Activated gamma-delta T cell (primary cell): ENCODE data around the gene SLC16A4.
"Not testable (repeated sequence)": the region's sequence is repeated elsewhere in the genome, so short reads cannot be mapped to it uniquely, and the experiment has no call there.

Experiments used
- DNase-seq: peaks from one replicate; lab custom pipeline; 2025; lab: John Stamatoyannopoulos, UW

Gene SLC16A4

DNA sequence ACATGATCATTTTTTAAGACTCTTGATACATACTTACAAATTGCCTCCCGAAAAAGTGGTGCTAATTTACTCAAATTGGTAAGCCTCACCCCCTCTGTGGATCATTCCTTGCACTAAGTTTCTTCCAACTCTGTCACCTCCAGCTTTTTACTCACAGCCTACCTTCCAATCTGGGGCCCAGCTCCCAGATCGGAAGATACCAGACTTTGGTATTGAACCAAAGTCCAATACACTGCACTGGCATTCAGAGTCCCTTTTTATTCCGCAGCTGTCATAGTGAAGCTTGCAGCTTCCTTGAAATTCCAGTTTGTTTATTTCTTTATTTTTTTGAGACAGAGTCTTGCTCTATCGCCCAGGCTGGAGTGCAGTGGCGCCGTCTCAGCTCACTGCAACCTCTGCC is 18.5 kb upstream of the SLC16A4 start:
- no peak for DNase-seq

DNA sequence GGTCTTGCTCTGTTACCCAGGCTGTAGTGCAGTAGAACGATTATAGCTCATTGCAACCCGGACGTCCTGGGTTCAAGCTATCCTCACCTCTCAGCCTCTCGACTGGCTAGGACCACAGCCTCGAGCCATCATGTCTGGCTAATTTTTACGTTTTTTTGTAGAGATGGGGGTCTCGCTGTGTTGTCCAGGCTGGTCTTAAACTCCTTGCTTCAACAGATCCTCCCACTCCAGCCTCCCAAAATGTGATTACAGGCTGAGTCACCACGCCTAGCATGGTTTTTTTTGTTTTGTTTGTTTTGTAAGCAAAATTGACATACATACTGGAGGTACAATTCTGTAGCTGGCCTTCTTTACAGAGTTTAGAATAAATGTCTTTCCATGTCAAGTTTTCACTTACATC is 17.7 kb upstream of the SLC16A4 start:
- DNase-seq = no peak

DNA sequence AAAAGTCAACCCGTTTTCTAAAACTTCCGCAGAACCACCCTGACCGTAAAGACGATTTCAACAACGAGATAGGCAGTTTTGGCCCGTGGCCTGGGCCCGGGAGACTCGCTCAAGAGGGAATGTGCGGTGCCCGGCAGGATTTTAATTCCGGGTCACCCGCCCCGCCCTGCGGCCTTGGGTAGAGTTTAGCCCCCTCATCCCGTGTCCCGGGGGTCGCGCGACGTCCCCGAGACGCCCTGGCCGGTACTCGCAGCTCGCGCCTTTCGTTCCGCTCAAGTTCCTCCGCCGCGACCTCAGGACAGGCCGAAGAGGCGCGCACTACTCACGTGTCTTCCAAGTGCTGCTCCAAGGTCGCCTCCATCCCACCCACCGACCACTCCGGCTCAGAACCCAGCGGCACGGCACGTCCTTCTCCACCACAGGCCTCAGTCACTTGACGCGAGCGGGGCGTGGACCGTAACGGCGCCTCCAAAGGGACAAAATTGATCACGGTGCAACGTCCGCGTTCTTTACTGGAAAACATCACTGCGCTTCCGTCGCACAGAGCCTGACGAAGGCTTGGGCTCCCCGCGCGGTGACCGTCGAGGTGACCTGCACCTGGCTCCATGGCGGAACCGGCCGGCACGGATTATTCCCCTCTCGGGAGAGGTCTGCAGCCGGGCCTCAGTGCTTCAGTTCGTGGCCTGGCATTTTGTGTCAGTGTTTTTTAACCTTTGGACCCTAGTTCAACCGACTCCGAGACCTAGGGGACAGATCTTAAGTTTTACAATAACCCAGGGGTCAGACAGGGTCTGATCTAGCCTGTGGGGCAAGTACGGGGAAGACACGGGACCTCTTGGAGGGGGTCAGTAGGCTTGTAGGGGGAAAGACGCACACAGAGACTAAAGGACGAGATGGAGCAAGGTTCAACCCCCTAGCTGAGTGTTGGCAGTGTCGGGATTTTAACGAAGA is 16.7 kb upstream of the SLC16A4 start, which contains the start of gene LAMTOR5:
LAMTOR5 (minus strand) TSS at position 435 of the 951 bp plus-strand sequence; CDS start at position 361, 74 bp downstream.
- peak; percentile 73 for DNase-seq

DNA sequence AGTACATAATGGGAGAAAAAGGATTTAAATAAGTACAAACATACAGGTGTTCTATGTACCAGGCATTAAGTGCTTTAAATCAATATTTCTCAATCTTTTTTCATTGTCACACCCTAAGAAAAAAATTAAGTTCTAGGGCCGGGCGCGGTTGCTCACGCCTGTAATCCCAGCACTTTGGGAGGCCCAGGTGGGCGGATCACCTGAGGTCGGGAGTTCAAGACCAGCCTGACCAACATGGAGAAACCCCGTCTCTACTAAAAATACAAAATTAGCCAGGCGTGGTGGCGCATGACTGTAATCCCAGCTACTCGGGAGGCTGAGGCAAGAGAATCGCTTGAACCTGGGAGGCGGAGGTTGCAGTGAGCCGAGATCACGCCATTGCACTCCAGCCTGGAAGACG is 15.6 kb upstream of the SLC16A4 start:
- not testable (repeated sequence) for DNase-seq

DNA sequence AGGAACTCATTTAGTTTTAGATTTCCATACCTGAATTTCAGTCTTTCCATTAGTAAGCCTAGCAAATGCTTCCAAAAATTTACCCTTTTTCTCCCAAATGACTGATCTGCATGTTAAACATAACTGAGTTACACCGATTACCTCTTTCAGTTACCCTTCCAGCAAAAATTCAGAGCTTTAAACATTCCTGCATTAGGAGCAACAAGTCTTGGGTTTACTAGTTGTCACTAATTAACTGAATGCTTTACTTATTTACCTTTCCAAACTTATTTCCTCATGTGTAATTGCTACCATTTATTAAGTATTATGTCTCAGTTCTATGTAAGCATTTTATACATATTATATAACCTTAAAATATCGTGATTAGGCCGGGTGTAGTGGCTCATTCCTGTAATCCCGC is 13.6 kb upstream of the SLC16A4 start:
- DNase-seq = no peak

DNA sequence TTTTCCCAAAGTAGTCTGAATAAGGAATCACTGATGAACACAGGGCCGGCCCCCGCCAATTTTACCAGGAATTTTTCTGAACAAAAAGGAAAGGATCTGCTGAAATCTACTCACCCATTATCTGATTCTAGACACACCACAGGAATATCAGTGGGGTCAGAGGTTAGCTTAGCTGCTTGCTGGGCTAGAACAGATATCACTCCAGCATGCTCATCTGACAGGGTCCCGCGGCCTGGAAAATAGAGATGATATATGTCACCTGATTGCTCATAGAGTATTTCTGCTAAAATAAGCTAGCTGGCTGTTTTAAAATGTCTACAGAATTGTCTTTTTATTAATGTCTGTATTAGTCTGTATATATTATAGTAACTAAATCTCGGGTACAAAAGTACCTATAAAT is 13.0 kb upstream of the SLC16A4 start:
- DNase-seq = no peak

DNA sequence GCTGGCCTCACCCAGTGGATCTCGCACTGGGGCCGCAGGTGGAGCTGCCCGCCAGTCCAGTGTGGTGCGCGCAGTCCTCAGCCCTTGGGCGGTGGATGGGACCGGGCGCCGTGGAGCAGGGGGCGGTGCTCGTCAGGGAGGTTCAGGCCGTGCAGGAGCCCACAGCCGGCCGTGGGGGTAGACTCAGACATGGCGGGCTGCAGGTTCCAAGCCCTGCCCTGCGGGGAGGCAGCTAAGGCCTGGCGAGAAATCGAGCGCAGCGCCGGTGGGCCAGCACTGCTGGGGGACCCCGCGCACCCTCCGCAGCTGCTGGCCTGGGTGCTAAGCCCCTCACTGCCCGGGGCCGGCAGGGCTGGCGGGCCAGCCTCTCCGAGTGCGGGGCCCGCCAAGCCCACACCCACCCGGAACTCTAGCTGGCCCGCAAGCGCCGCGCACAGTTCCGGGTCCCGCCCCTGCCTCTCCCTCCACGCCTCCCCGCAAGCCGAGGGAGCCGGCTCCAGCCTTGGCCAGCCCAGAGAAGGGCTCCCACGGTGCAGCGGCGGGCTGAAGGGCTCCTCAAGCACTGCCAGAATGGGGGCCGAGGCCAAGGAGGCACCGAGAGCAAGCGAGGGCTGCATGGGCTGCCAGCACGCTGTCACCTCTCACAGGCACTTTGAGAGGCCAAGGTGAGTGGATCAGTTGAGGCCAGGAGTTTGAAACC is 5.6 kb upstream of the SLC16A4 start:
- not testable (repeated sequence) for DNase-seq

DNA sequence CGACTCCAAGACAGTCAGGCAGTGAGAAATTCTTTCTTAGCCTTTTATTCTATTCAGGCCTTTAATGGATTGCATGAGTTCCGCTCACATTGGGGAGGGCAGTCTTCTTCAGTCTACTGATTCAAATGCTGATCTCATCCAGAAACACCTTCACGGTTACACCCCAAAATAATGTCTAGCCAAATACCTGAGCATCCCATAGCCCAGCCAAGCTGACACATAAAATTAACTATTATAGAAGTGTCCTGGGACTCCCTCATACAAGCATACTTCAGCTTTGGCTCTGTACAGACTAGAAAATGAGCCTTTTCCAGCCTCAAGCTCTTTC is 3.6 kb upstream of the SLC16A4 start:
- no peak for DNase-seq

DNA sequence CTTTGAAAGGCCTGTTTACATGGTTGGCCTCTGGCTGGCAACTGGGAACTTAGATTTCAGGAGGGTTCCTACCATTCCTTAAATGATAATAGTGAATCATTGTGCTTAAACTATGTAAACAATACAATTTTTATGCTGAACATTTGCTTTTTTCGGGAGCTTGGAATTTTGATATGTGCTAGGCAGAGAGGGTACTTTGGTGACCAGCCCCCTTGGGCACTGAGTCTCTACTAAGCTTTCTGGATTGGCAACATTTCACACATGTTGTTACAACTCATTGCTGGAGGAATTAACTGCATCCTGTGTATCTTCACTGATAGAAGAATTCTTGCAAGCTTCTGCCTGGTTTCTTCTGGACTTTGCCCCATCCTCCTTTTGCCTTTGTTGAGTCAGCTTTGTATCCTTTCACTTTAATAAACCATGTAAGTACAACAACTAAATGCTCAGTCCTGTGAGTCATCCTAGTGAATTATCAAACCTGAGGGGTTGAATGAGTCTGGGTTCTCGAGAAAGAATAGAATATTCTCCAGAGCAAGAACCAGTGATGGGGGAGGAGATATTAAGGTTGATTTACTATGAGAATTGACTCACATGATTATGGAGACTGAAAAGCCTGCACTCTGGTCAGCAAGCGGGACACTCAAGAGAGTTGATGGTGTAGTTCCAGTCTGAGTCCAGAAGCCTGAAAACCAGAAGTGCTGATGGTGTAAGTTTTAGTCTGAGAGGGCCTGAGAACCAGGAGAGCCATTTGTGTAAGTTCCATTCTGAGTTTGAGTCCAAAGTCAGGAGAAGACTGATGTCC is 3.1 kb upstream of the SLC16A4 start:
- DNase-seq = no peak

DNA sequence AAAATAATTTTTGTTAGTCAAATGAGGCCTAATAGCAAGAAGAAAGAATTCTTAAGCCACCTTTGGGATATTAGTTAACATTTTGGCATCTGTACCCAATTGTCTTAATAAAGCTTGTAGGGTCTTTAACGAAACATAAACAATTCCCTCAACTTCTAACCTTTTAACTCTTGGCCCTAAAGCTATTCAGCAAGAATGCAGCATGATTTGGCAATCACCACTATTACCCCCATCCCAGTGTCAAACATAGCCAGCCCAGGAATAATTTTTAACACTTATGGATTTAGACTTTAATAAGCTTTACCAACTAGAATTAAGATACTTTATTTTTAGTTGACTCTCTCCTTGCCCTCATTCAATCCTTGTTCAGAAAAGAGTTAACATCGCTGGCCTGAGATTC is 2.5 kb upstream of the SLC16A4 start:
- no peak for DNase-seq

DNA sequence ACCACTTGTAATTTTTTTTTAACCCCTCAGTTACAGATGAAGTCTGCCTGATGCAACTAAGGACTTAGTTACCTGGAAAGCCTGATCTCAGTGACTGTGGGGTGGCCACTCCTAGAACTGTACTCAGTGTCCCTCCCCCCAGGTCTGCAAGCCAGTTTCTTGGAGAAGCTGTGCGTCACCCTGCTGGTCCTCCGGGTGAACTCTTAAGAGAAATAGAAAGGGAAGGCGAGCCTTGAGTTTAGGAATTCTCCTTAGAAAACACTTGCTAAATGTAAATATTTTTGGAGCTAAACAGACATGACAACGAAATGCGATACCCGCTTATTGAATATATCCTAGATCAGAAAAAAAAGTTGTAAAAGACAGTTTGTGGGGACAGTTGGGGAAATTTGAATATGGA is 730 bp downstream of the SLC16A4 start:
- no peak for DNase-seq

DNA sequence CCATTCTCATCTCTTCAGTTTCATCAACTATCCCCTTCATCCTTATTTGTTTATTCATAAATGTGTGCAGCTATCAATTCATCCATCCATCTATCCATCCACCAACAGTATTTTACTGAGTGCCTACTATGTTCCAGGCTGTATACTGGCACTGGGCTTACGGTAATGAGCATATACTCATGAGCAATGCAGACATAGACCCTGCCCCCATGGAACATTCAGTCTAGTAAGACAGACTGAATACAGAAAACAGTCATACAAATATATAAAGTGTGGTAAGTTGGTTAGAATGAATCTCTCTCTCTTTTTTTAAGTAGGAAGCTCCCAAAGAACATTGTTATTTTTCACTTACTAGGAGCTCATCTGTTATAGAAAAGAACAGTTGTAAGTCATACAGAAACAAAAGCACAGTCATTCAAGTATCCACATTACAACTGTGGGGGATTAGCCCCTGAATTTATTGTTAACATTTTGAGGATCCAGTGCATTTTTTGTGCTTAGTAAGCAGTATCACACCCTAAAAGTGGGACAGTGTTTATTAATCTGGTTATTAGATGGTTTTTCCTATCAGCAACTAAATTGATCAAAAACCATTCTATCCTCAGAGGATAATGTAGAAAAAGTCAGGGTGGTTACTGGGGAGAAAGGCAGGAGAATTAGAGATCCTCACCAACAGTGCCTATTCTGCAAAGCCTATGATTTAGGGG is 3.6 kb downstream of the SLC16A4 start:
- DNase-seq = no peak

DNA sequence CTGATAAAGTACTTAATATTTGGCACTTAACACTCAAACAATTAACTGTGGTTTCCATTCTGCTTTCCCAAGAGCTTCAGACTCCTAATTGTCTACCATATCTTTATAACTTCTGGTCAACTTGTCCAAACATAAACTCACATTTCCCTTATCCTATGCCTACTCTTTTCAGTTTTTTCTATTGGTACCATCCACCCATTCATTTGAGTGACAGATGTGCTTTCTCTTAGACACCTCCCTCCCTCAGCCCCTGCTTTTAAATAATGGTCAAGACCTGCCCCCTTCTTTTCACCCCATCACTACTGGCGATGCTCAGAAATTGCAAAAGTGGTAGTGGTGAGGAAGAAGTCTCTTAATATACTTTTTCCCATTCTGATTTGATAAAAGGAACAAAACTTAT is 5.5 kb downstream of the SLC16A4 start:
- no peak for DNase-seq

DNA sequence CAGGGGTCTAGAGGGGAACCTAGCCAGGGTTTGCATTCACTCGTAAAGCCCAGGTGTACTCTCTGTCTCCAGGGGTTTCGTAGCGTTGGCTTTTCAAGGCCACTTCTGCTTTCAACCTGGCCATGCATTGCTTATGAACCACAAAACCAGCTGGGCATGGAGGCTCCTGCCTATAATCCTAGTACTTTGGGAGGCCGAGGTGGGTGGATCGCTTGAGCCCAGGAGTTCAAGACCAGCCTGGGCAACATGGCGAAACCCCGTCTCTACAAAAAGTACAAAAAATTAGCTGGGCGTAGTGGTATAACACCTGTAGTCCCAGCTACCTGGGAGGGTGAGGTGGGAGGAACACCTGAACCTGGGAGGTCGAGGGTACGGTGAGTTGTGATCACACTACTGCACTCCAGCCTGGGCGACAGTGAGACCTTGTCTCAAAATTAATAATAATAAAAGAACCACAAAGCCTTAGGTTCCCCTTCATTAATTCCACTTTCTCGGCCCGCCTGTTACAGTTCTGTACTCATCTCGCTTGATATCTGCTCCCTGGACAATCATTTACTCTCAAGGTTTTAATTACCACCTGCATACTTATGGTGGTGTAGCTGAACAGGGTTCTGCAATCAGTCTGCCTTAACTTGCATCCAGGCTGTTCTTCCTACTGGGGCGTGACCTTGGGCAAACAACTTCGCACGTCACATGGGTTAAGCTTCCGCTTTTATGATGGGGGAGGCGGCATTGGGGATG is 6.1 kb downstream of the SLC16A4 start:
- no peak for DNase-seq

DNA sequence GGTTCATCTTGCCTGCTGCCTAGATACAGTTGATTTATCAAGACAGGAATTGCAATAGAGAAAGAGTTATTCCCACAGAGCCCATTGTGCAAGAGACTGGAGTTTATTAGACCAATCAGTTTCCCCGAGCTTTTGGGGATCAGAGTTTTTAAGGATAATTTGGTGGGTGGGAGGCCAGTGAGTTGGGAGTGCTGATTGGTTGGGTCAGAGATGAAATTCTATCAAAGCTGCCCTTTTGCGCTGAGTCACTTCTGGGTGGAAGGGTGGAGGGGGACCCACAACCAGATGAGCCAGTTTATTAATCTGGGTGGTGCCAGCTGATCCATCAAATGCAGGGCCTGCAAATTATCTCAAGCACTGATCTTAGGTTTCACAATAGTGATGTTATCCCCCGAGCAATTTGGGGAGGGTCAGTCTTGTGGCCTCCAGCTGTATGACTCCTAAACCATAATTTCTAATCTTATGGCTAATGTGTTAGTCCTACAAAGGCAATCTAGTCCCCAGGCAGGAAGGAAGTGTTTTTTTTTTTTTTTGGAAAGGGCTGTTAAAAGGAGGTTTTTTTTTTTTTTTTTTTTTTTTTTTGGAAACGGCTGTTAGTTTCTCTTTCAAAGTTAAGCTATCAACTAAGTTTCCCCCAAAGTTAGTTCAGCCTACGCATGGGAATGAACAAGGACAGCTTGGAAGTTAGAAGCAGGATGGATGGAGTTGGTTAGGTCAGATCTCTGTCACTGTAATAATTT is 7.4 kb downstream of the SLC16A4 start:
- DNase-seq = no peak

DNA sequence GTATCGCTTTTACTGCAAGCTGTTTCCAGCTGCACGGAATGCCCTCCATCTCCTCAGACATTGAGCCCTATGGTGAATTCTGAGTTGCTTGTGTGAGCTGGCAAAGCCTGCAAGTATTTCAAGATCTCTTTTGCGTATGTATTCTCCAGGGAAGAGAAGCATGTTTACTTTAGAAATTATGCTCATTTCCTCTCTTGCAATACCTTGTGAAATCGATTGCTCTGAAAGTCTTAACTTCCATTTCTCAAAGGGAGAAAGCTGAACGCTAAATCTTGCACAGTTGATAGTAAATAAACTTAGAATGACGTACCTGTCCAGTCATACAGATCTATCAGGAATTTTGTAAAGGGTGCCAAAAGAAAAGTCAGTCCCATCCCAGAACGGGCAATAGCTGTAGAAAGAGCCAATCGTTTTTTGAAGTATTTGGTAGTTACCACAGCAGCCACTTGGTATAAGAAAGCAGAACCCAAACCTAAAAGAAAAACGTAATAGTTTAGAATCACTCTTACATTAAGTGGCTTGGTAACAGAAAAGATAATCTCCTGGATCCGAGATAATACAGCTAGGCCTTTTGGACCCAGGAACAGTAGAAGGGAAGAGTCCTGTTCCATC is 10.0 kb downstream of the SLC16A4 start:
- no peak for DNase-seq

DNA sequence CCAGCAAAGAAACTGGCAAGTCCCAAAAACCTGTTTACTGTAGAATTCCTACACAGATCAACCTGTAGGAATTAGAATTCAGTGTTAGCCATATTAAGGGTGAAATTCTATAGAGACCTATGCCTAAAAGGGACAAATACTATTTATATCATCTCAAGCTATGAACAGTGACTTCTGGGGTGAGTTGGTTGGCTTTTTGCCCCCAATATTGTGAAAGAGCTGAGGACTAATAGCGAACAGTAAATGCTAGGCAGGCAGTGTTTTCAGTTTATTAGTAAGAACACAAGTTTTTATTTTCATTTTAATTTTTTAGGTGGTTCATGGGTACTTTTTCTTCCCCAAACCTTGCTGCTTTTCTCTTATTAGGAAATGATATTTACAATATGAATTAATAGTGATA is 15.3 kb downstream of the SLC16A4 start:
- no peak for DNase-seq

DNA sequence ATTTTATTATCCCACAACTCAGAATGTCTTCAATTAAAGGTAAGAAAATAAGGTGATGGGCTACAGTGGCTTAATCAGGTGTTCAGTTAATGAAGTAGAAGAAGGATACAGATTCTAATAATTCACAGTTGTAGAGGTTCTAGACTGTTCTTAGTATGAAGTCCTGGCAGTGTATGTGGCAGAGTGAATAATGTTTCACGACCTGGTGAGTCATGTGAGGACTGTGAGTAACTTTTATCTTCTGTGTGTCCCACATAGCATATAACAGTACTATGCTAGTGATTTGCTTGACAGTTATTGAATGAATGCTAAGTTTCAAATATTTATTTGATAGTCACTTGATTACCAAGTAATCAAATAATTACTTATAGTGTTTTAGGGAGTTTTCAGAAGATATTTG is 20.0 kb downstream of the SLC16A4 start:
- no peak for DNase-seq

DNA sequence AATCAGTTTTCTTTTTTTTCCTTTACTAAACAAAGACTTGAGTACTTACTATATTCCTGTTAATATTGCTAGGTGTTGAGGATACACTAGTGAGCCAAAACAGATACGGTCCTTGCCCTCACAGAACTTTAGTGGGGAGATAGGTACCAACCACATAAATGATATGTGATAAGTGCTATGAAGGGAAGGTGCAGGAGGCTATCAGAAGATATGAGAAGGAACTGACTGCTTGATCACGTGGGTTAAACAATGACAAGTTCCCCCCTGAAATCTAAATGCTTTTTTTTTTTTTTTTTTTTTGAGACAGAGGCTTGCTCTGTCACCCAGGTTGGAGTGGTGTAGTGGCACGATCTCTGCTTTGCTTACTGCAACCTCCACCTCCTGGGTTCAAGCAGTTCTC is 26.6 kb downstream of the SLC16A4 start:
- no peak for DNase-seq

DNA sequence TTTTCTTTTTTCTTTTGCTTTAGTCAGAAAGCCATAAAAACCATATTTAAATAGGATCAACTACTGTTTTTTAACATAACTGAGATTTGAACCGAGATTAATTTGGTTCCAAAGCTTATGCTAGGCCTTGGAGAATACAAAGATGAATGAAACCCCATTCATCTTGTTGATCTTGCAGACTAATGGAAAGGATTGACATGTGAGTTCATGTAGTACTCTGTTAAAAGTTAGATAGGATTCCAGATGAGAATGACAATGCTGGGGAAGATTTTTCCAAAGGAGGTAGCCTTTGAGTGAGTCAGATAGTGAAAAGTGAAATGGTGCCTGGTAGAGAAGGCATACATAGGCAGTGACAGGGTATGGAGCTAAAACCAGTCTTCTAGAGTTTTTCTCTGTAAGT is 29.0 kb downstream of the SLC16A4 start:
- DNase-seq = no peak
